ENCODE data around the gene HIPK2.

GRCh38 chr7:139589474-139589873 is 188.3 kb downstream of the HIPK2 start:
- no peak for TF ChIP-seq RFX5 (IDR thresholded peaks at IDR 0.05)
- TF ChIP-seq CTCF (IDR thresholded peaks at IDR 0.05), result no peak
- no peak for TF ChIP-seq EP300 (IDR thresholded peaks at IDR 0.05)
- TF ChIP-seq POLR2AphosphoS2 (conservative IDR thresholded peaks at IDR 0.05; ENCODE audit: low read length), result no peak
- no peak for TF ChIP-seq JUN (IDR thresholded peaks at IDR 0.05)
- no peak for TF ChIP-seq REST (IDR thresholded peaks at IDR 0.05)
- no peak for TF ChIP-seq HEYL (CRISPR knock-in tag; IDR thresholded peaks at IDR 0.05)
- no peak for TF ChIP-seq EHMT2 (IDR thresholded peaks at IDR 0.05; ENCODE audit: low read depth)
- TF ChIP-seq GATA3 (IDR thresholded peaks at IDR 0.05; ENCODE audit: borderline replicate concordance), result no peak
- TF ChIP-seq POLR2A (IDR thresholded peaks at IDR 0.05; ENCODE audit: low read length), result no peak
- TF ChIP-seq ESRRA (IDR thresholded peaks at IDR 0.05; ENCODE audit: borderline replicate concordance, low read length), result no peak
- no peak for TF ChIP-seq CHD2 (IDR thresholded peaks at IDR 0.05; ENCODE audit: low read length, partially characterized antibody)
- TF ChIP-seq ZC3H11A (IDR thresholded peaks at IDR 0.05), result no peak
- TF ChIP-seq ZFP36 (IDR thresholded peaks at IDR 0.05; ENCODE audit: borderline replicate concordance, partially characterized antibody), result no peak

Data from A549 (cell line).